Ovary (tissue), 9 donors: Measurements from ENCODE around the gene TGIF2. TPM values are rescaled to one million over a fixed set of nuclear protein-coding genes. Genes with fewer than 3 reads are reported as not detected.

ENCODE experiments used
- DNase-seq, 5 donors: peaks; one replicate each; pipeline ENCODE4 v3.0.0-alpha.2; 2019 to 2020
- H3K27ac ChIP-seq, 2 donors: fragments of 200-600 bp; one replicate each; pipeline versions ENCODE4 v1.5.1 to v1.8.0; 2019 to 2022
- H3K27me3 ChIP-seq: fragments of 200-600 bp; one replicate; pipeline ENCODE4 v1.8.0; 2022
- H3K36me3 ChIP-seq: fragments of 200-600 bp; sonication (generic); one replicate; pipeline ENCODE4 v1.5.1; 2019
- H3K4me1 ChIP-seq: one replicate; pipeline ENCODE4 v1.8.1; 2013; ENCODE audit warnings: mild to moderate bottlenecking, moderate library complexity; ENCODE audit not compliant: insufficient read depth
- H3K4me3 ChIP-seq: fragments of 200-600 bp; sonication (generic); one replicate; pipeline ENCODE4 v1.5.1; 2017
- H3K9me3 ChIP-seq, 2 donors: fragments of 200-600 bp in 1 of 2; sonication (generic) in 1 of 2; one replicate each; pipeline versions ENCODE4 v1.5.1 to v1.8.1; 2013 to 2019; ENCODE audit warnings: mild to moderate bottlenecking in 1 of 2, moderate library complexity in 1 of 2
- EP300 ChIP-seq: sonication (generic); formaldehyde crosslinking; IDR thresholded peaks from one replicate; pipeline ENCODE4 v1.6.1; 2017; ENCODE audit warnings: antibody characterized with exemption
- POLR2A ChIP-seq: fragments of 450-650 bp; IDR thresholded peaks from one replicate; pipeline ENCODE4 v1.6.1; 2017; ENCODE audit warnings: antibody characterized with exemption, mild to moderate bottlenecking, moderate library complexity
- WGBS, 3 donors: extraction: QIAGEN DNeasy Blood & Tissue Kit in 1 of 3; methylation state at CpG; one replicate each; pipeline versions ENCODE4 v1.1.5 to v1.1.7; 2013 to 2017; 5-methylcytosine and 5-hydroxymethylcytosine counted together
- intact Hi-C, 4 donors: fragments of 100-400 bp; cut with DNase I; formaldehyde crosslinking; loops; one replicate each; pipeline versions ENCODE4 v1.11.0 to v1.15.1; 2022 to 2023
- polyA plus RNA-seq, 2 donors: library from polyadenylated mRNA; stranded (reverse); fragments of 200-250 nt in 1 of 2; fragments of 350-450 nt in 1 of 2; fragmentation: Illumina TruSeq in 1 of 2; extraction: RNeasy Lipid Tissue Mini Kit (QIAGEN cat#74804) in 1 of 2; gene quantifications; one replicate each; pipeline ENCODE4 v1.2.3, GENCODE V29; 2013 to 2014
- total RNA-seq, 7 donors: library from RNA; depleted of rRNA in 2 of 7; stranded (reverse); fragments of >200 nt in 2 of 7; fragmentation: NEBNext Ultra II Directional in 3 of 7; extraction: Animal tissue kit (Norgen Biotek cat#: 25700) in 3 of 7; gene quantifications; one replicate each; pipeline versions ENCODE4 v1.1.0 to v1.2.4, GENCODE V29; 2016 to 2023
- TF ChIP-seq, protein P1 (sequence below), 3 donors: fragments of 450-650 bp in 2 of 3; fragments of 200-600 bp in 1 of 3; IDR thresholded peaks; one replicate each; pipeline versions ENCODE4 v1.5.1 to v1.8.0; 2016 to 2022; ENCODE audit warnings: antibody characterized with exemption in 3 of 3, mild to moderate bottlenecking in 1 of 3
- donor health status: DM: no; HTN: no; CAD: no; lungs with moderate emphysema.
- donor health status: DM: no; HTN: no; CAD: no.
- donor health status: Bipolar disorder and iron deficiency.
- donor health status: DM: yes; HTN: yes; CAD: no.
- donor health status: DM: no; HTN: no; CAD: no.
- donor health status: DM: yes; HTN: yes; CAD: no.

Gene TGIF2
- total and polyA plus RNA-seq, 9 donors, result 12.6 to 39.2 (median 24.8) TPM

DNA sequence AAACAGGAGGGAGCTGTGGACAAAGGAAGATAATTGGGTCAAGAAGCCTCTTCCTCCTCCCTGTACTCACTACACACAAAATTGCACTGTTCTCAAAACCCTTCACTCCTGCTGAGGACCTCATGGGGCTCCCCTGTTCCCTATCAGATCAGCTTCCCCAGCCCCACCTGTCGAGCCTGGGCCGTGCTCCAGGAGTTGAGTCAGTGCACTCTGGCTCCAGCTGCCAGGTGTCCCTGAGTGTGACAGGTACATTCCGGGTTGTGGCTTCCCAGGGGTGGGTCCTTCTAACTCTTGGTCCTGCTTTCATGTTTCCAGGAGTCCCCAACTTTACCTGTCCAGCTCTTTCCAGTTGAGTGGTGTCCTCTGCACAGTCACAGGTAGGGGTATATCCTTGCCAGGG is 40.6 kb downstream of the TGIF2 start:
- intact Hi-C loops, result loop anchor here in 2 of 4 donors (5.0 to 10.0 kb wide), 4 partner anchors 128 to 271 kb away; a partner anchor contains a TSS
- no peaks in the 10 kb centered on the region for H3K4me1 ChIP-seq
- WGBS, 3 donors, result 49 to 75% (median 54%) methylated on average over 3 of the region's 3 CpGs
- H3K9me3 ChIP-seq, result no peaks in the 10 kb centered on the region
- no peak overlapping the region for H3K27ac ChIP-seq
- no peak overlapping the region for H3K4me3 ChIP-seq
- DNase-seq, result no peak
- H3K36me3 ChIP-seq, result no peaks in the 10 kb centered on the region
- TF ChIP-seq EP300 (no peak), POLR2A (no peak)
- TF ChIP-seq, protein P1, sequence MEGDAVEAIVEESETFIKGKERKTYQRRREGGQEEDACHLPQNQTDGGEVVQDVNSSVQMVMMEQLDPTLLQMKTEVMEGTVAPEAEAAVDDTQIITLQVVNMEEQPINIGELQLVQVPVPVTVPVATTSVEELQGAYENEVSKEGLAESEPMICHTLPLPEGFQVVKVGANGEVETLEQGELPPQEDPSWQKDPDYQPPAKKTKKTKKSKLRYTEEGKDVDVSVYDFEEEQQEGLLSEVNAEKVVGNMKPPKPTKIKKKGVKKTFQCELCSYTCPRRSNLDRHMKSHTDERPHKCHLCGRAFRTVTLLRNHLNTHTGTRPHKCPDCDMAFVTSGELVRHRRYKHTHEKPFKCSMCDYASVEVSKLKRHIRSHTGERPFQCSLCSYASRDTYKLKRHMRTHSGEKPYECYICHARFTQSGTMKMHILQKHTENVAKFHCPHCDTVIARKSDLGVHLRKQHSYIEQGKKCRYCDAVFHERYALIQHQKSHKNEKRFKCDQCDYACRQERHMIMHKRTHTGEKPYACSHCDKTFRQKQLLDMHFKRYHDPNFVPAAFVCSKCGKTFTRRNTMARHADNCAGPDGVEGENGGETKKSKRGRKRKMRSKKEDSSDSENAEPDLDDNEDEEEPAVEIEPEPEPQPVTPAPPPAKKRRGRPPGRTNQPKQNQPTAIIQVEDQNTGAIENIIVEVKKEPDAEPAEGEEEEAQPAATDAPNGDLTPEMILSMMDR (IDR thresholded peaks at IDR 0.05), result no peak
- no peaks in the 10 kb centered on the region for H3K27me3 ChIP-seq

DNA sequence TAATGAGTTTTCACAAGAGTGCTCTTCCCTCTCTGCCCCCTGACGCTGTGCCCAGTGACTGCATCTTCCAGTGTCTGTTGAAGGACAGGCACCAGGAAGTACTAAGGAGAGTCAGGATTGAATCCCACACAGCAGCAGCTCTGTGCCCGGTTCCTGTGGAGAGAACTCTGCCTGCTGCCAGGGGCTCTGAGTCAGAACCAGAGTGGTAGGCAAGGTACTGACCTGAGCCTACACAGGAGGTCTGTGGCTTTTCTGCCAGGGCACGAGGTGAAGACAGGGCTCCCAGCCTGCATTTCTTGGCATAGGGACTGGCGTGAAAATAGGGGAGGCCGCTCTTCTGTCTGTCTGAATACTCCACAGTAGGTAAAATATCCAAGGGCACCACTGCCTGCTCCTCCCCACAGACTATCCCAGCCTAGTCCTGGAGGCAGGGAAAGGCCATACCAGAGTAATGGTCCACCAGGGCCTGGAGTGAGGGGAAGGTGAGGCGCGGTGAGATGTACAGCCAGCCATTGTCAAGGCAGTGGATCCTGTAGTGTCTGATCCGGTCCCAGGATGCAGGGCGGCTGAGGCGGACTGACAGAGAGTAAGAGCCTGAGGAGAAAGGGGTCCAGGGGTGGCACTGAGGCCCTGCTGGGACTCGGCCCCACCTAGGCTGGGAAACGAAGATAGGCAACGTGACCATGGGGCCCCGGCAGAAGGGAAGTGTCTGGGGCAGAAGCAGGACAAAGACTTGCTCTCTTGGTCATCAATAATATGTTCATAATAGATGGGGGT is 41.6 kb downstream of the TGIF2 start:
- Histone ChIP-seq H3K27ac (no peak overlapping the region), H3K27me3 (no peaks in the 10 kb centered on the region), H3K36me3 (no peaks in the 10 kb centered on the region), H3K4me1 (no peaks in the 10 kb centered on the region), H3K9me3 (no peaks in the 10 kb centered on the region), H3K4me3 (no peak overlapping the region)
- TF ChIP-seq POLR2A, result no peak
- TF ChIP-seq, protein P1 (IDR thresholded peaks at IDR 0.05), result no peak
- TF ChIP-seq EP300, result no peak
- intact Hi-C loops, result loop anchor here in 2 of 4 donors (5.0 to 10.0 kb wide), 4 partner anchors 127 to 270 kb away; a partner anchor contains a TSS
- DNase-seq, result no peak
- 81 to 84% (median 83%) methylated on average over 14 of the region's 14 CpGs for WGBS, 3 donors

DNA sequence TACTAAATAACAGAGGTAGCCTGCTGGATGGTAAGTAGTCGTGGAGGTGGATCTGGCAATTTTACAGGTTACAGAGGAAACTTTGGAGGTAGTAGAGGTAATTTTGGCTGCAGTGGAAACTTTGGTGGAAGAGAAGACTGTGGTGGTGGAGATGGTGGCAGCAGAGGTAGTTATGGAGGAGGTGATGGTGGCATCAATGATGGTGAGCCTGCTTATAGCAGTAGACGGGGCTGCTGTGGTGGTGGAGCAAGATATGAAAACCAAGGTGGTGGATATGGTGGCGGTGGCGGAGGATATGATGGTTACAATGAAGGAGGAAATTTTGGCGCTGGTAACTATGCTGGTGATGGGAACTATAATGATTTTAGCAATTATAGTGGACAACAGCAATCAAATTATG is 47.5 kb downstream of the TGIF2 start:
- H3K9me3 ChIP-seq, result no peaks in the 10 kb centered on the region
- no peaks in the 10 kb centered on the region for H3K27me3 ChIP-seq
- 90 to 95% (median 94%) methylated on average over 5 of the region's 5 CpGs for WGBS, 3 donors
- H3K4me3 ChIP-seq, result no peak overlapping the region
- H3K36me3 ChIP-seq, result no peaks in the 10 kb centered on the region
- no peak overlapping the region for H3K27ac ChIP-seq
- TF ChIP-seq, protein P1 (IDR thresholded peaks at IDR 0.05), result no peak
- intact Hi-C loops, result no loop called here
- no peaks in the 10 kb centered on the region for H3K4me1 ChIP-seq
- no peak for DNase-seq

DNA sequence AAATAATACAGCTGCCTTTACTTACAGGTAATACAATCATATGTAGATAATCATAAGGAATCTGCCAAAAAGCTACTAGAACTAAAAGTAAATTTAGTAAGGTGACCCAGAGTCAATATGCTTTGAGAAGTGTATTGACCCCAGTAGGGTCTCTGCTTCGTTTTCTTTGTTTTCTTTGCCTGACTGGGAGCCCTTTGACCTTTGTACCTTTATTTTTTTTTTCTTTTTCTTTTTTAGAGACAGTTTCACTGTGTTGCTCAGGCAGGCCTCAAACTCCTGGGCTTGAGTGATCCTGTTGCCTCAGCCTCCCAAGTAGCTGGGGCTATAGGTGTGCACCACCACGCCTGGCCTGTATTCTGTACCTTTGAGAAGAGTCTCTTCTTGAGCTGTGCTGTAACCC is 50.0 kb downstream of the TGIF2 start:
- no peaks in the 10 kb centered on the region for H3K9me3 ChIP-seq
- H3K4me3 ChIP-seq, result no peak overlapping the region
- no peaks in the 10 kb centered on the region for H3K36me3 ChIP-seq
- 88 to 92% (median 90%) methylated on average over 2 of the region's 2 CpGs for WGBS, 3 donors
- DNase-seq, result no peak
- H3K27ac ChIP-seq, result no peak overlapping the region
- H3K27me3 ChIP-seq, result no peaks in the 10 kb centered on the region
- no peaks in the 10 kb centered on the region for H3K4me1 ChIP-seq
- TF ChIP-seq EP300, result no peak
- TF ChIP-seq, protein P1 (IDR thresholded peaks at IDR 0.05), result no peak
- no peak for TF ChIP-seq POLR2A
- intact Hi-C loops, result no loop called here
